Breast epithelium (tissue), 4 donors: ENCODE data around the gene GATAD2B. TPM values are rescaled to one million over a fixed set of nuclear protein-coding genes. Genes with fewer than 3 reads are reported as not detected.

ENCODE experiments used
- DNase-seq, 2 donors: peaks; one replicate each; pipeline ENCODE4 v3.0.0-alpha.2; 2019; ENCODE audit warnings: low spot score in 2 of 2
- H3K27ac ChIP-seq, 2 donors: fragments of 200-600 bp; sonication (generic) in 1 of 2; one replicate each; pipeline ENCODE4 v1.5.1; 2016 to 2019; ENCODE audit warnings: mild to moderate bottlenecking in 1 of 2
- H3K27me3 ChIP-seq, 2 donors: fragments of 200-600 bp; sonication (generic) in 1 of 2; one replicate each; pipeline versions ENCODE4 v1.5.1 to v1.6.0; 2017 to 2019; ENCODE audit warnings: control low read depth in 1 of 2, mild to moderate bottlenecking in 1 of 2
- H3K36me3 ChIP-seq: fragments of 200-600 bp; one replicate; pipeline ENCODE4 v1.5.1; 2019
- H3K4me1 ChIP-seq, 2 donors: fragments of 200-600 bp; sonication (generic); one replicate each; pipeline ENCODE4 v1.5.1; 2016 to 2019; ENCODE audit warnings: control low read depth in 1 of 2
- H3K4me3 ChIP-seq, 3 donors: fragments of 200-600 bp; sonication (generic); 1 replicate in 2 of 3; 2 replicates in 1 of 3; pipeline ENCODE4 v1.5.1; 2016 to 2019; ENCODE audit warnings: mild to moderate bottlenecking in 3 of 3, moderate library complexity in 2 of 3
- H3K9me3 ChIP-seq, 2 donors: fragments of 200-600 bp; sonication (generic) in 1 of 2; one replicate each; pipeline ENCODE4 v1.5.1; 2016 to 2019; ENCODE audit warnings: control low read depth in 1 of 2
- POLR2A ChIP-seq: fragments of 450-650 bp; IDR thresholded peaks from one replicate; pipeline ENCODE4 v1.6.1; 2016; ENCODE audit warnings: antibody characterized with exemption, mild to moderate bottlenecking, moderate library complexity
- POLR2AphosphoS5 ChIP-seq, 3 donors: sonication (generic); formaldehyde crosslinking; IDR thresholded peaks; one replicate each; pipeline ENCODE4 v1.6.1; 2017; ENCODE audit warnings: antibody characterized with exemption in 3 of 3
- intact Hi-C: fragments of 100-400 bp; cut with DNase I; formaldehyde crosslinking; loops from one replicate; pipeline ENCODE4 v1.15.1; 2023; ENCODE audit warnings: low total_unique reads
- total RNA-seq, 3 donors: library from RNA; depleted of rRNA; stranded (reverse); fragments of >200 nt; gene quantifications; one replicate each; pipeline ENCODE4 v1.1.0, GENCODE V29; 2016
- TF ChIP-seq, protein P1 (sequence below), 3 donors: fragments of 450-650 bp; IDR thresholded peaks; one replicate each; pipeline ENCODE4 v1.5.1; 2016 to 2017; ENCODE audit warnings: antibody characterized with exemption in 3 of 3, mild to moderate bottlenecking in 3 of 3, moderate library complexity in 3 of 3

Gene GATAD2B
- total RNA-seq, 3 donors from 2014 or later = 18.7 to 21.2 (median 20.0) TPM

DNA sequence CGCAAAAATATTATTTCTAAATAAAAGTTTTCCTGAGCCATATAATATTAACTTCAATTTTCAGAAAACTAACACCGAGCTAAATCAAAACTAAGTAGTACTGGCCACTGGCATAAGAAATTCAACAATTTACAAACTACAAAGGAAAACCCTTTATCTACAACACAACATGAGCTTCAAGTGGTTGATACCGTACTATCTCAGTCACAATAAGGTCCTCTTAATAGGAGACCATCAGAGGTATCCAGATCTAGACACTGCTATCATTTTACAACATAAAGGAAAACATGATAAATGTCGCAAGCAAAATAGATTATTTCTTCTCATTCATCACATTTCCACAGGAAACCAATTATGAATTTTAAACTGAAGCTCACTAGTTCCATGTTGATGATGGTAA, 39.5 kb downstream of the GATAD2B start:
- Histone ChIP-seq H3K27ac (no peak overlapping the region), H3K4me1 (peaks cover 0 to 6% of the 10 kb centered on the region in 2 donors), H3K9me3 (no peaks in the 10 kb centered on the region), H3K36me3 (no peaks in the 10 kb centered on the region), H3K27me3 (no peaks in the 10 kb centered on the region), H3K4me3 (no peak overlapping the region)
- intact Hi-C loops = no loop called here
- TF ChIP-seq POLR2AphosphoS5 (IDR thresholded peaks at IDR 0.05) (no peak), POLR2A (no peak)
- no peak for DNase-seq

DNA sequence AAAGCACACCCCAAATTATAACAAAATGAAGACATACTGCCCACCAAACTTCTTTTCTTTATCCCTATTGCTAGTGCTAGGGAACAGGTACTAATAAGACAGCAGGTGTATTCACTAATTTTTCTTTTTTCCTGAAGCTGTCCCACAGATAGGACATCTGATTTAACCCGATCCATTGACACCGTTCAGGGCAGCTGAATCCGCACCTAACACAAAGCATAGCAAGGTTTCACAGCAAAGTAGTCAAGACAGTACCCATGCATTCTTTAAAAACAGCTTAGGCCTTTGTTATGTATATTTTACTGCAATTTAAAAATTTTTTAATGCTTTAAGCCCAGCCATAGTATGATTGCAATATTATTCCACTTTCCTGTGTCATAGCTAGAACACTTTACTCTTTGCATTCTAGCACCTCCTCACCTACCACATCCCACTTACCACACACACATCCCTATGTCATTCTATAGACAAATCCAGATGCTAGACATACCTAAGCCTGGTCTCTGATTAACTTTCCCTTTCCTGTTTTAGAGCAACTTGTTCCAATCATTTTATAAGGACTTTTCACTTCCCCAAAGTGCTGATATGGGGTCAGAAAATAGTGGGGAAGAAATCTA, 40.4 kb downstream of the GATAD2B start:
- H3K27ac ChIP-seq = no peak overlapping the region
- no peaks in the 10 kb centered on the region for H3K9me3 ChIP-seq
- TF ChIP-seq POLR2AphosphoS5 (IDR thresholded peaks at IDR 0.05) (no peak), POLR2A (no peak)
- TF ChIP-seq, protein P1, sequence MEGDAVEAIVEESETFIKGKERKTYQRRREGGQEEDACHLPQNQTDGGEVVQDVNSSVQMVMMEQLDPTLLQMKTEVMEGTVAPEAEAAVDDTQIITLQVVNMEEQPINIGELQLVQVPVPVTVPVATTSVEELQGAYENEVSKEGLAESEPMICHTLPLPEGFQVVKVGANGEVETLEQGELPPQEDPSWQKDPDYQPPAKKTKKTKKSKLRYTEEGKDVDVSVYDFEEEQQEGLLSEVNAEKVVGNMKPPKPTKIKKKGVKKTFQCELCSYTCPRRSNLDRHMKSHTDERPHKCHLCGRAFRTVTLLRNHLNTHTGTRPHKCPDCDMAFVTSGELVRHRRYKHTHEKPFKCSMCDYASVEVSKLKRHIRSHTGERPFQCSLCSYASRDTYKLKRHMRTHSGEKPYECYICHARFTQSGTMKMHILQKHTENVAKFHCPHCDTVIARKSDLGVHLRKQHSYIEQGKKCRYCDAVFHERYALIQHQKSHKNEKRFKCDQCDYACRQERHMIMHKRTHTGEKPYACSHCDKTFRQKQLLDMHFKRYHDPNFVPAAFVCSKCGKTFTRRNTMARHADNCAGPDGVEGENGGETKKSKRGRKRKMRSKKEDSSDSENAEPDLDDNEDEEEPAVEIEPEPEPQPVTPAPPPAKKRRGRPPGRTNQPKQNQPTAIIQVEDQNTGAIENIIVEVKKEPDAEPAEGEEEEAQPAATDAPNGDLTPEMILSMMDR (IDR thresholded peaks at IDR 0.05) = no peak
- intact Hi-C loops = no loop called here
- peak overlapping the region in 1 of 3 donors; percentile 43 for H3K4me3 ChIP-seq
- H3K36me3 ChIP-seq = no peaks in the 10 kb centered on the region
- peaks cover 0 to 6% of the 10 kb centered on the region in 2 donors for H3K4me1 ChIP-seq
- DNase-seq = no peak
- no peaks in the 10 kb centered on the region for H3K27me3 ChIP-seq

DNA sequence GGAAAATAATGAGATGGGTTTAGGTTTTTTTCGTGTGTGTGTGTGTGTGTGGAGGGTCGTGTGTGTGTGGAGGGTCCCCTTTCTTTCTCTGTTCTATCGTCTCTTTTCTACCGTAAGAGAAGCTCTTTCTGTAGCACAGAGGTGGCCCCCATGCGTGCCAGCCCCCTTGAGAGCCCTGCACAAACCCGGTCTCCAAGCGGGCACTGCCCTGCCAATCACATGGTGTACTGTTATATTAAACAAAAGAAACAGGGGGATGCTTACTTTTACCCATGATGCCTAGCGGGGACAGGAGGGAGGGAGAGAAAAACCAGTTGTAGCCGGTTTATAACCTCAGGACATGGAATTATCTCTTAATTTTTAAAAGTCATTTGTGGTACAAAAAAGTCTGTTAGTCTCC, 41.0 kb downstream of the GATAD2B start:
- Histone ChIP-seq H3K4me3 (peak overlapping the region in 1 of 3 donors; percentile 43), H3K27me3 (no peaks in the 10 kb centered on the region), H3K27ac (peak overlapping the region in 1 of 2 donors; percentile 5), H3K9me3 (no peaks in the 10 kb centered on the region), H3K4me1 (peaks cover 0 to 6% of the 10 kb centered on the region in 2 donors), H3K36me3 (no peaks in the 10 kb centered on the region)
- intact Hi-C loops = no loop called here
- no peak for DNase-seq
- TF ChIP-seq, protein P1 (IDR thresholded peaks at IDR 0.05) = no peak
- TF ChIP-seq POLR2A = no peak
- TF ChIP-seq POLR2AphosphoS5 (IDR thresholded peaks at IDR 0.05) = no peak

DNA sequence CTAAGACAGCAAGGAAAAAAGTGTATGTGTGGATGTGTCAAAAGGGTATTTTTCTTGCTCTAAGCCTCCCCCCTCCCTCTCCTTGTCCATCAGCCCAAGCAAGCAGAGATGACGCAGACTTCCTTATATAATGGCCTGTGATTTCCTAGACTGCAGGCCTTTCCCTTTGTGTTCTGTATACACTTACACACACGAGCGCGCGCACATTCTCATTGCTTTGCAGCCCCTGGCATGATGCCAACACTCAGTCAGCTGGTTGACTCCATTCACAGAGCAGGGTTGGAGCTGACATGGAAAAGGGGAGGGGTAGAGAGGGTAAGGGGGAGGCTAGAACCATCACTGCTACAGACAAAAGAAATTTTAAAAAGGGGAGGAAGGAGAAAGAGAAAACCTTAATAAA, 41.8 kb downstream of the GATAD2B start:
- TF ChIP-seq, protein P1 (IDR thresholded peaks at IDR 0.05) = no peak
- peak in 1 of 3 donors; percentile 28 for TF ChIP-seq POLR2AphosphoS5 (IDR thresholded peaks at IDR 0.05)
- Histone ChIP-seq H3K4me3 (peak overlapping the region in 1 of 3 donors; percentile 43), H3K4me1 (peaks cover 0 to 6% of the 10 kb centered on the region in 2 donors), H3K27ac (peak overlapping the region in 1 of 2 donors; percentile 50), H3K27me3 (no peaks in the 10 kb centered on the region), H3K9me3 (no peaks in the 10 kb centered on the region), H3K36me3 (no peaks in the 10 kb centered on the region)
- peak; percentile 52 to 86 for DNase-seq
- intact Hi-C loops = no loop called here

DNA sequence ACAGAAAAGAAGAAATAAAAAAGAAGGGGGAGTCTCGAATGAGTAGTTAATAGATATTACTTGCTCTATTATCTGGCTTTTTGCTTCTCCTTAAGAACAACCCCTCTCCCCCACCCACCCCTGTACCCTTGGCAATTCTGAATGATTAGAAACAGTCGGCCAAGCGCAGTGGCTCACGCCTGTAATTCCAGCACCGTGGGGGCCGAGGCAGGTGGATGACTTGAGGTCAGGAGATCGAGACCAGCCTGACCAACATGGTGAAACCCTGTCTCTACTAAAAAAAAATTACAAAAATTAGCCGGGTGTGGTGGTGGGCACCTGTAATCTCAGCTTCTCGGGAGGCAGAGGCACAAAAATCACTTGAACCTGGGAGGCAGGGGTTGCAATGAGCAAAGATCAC, 42.7 kb downstream of the GATAD2B start:
- Histone ChIP-seq H3K27ac (peak overlapping the region in 1 of 2 donors; percentile 50), H3K36me3 (no peaks in the 10 kb centered on the region), H3K4me1 (peaks cover 0 to 6% of the 10 kb centered on the region in 2 donors), H3K27me3 (no peaks in the 10 kb centered on the region), H3K9me3 (no peaks in the 10 kb centered on the region), H3K4me3 (no peak overlapping the region)
- TF ChIP-seq POLR2AphosphoS5 (IDR thresholded peaks at IDR 0.05) (no peak), POLR2A (no peak)
- TF ChIP-seq, protein P1 (IDR thresholded peaks at IDR 0.05) = no peak
- intact Hi-C loops = no loop called here
- DNase-seq = no peak
